ENCODE data around the gene CNOT6L. TPM values are rescaled to one million over a fixed set of nuclear protein-coding genes. Genes with fewer than 3 reads are reported as not detected.

CNOT6L gene
- polyA plus RNA-seq, 1 donor from 2014 or later = 14.4 TPM

- H3K79me2 ChIP-seq (replicated peaks; ENCODE audit: insufficient read depth, low read length) = peaks cover 11% of the 10 kb centered on the region
- H3F3A ChIP-seq (ENCODE audit: insufficient read depth, low read length, poor library complexity, severe bottlenecking) = no peaks in the 10 kb centered on the region
- H3K36me3 ChIP-seq (ENCODE audit: insufficient read depth, low read length) = no peaks in the 10 kb centered on the region
- H4K20me1 ChIP-seq (ENCODE audit: insufficient read depth) = no peaks in the 10 kb centered on the region
- H3K27ac ChIP-seq (ENCODE audit: low read length) = no peak overlapping the region
- H3K4me3 ChIP-seq (ENCODE audit: low read length) = no peak overlapping the region
- no peaks in the 10 kb centered on the region for H3K9me3 ChIP-seq (ENCODE audit: low read length)
- no peak overlapping the region for H3K4me2 ChIP-seq (ENCODE audit: low read length)
- H3K27me3 ChIP-seq (ENCODE audit: insufficient read depth, low read depth, low read length) = no peaks in the 10 kb centered on the region
- no peak overlapping the region for H3K9ac ChIP-seq (ENCODE audit: low read length)
- H3K9me2 ChIP-seq (ENCODE audit: insufficient read depth, low read length) = no peaks in the 10 kb centered on the region
- no peak for TF ChIP-seq REST (IDR thresholded peaks at IDR 0.05; ENCODE audit: borderline replicate concordance)
- no peak for TF ChIP-seq POLR2AphosphoS5 (IDR thresholded peaks at IDR 0.05)
- TF ChIP-seq EP300 (conservative IDR thresholded peaks at IDR 0.05; ENCODE audit: poor library complexity, severe bottlenecking) = no peak
- no peak for TF ChIP-seq RAD21 (conservative IDR thresholded peaks at IDR 0.05)
- TF ChIP-seq CTCF (IDR thresholded peaks at IDR 0.05; ENCODE audit: poor library complexity, severe bottlenecking) = no peak
- no peak for TF ChIP-seq SMC3 (conservative IDR thresholded peaks at IDR 0.05; ENCODE audit: poor library complexity)
- no peak for TF ChIP-seq MXI1 (conservative IDR thresholded peaks at IDR 0.05; ENCODE audit: poor library complexity, severe bottlenecking)
- TF ChIP-seq EZH2 (IDR thresholded peaks at IDR 0.05; ENCODE audit: borderline replicate concordance, insufficient read depth, low read length, poor library complexity, severe bottlenecking) = no peak
- no peak for TF ChIP-seq TAF1 (IDR thresholded peaks at IDR 0.05; ENCODE audit: low read depth)
- no peak overlapping the region for H2AFZ ChIP-seq (ENCODE audit: low read depth, low read length)
These were observed 46.1 kb downstream of the CNOT6L start for GRCh38 chr4:77773101-77773500.

- Histone ChIP-seq H2AFZ (ENCODE audit: low read depth, low read length) (no peak overlapping the region), H3K79me2 (replicated peaks; ENCODE audit: insufficient read depth, low read length) (no peaks in the 10 kb centered on the region), H3K4me2 (ENCODE audit: low read length) (no peak overlapping the region), H3K36me3 (ENCODE audit: insufficient read depth, low read length) (no peaks in the 10 kb centered on the region), H4K20me1 (ENCODE audit: insufficient read depth) (no peaks in the 10 kb centered on the region), H3F3A (ENCODE audit: insufficient read depth, low read length, poor library complexity, severe bottlenecking) (no peaks in the 10 kb centered on the region), H3K27ac (ENCODE audit: low read length) (no peak overlapping the region), H3K9me3 (ENCODE audit: low read length) (no peaks in the 10 kb centered on the region), H3K9me2 (ENCODE audit: insufficient read depth, low read length) (no peaks in the 10 kb centered on the region), H3K4me3 (ENCODE audit: low read length) (no peak overlapping the region), H3K27me3 (ENCODE audit: insufficient read depth, low read depth, low read length) (no peaks in the 10 kb centered on the region), H3K9ac (ENCODE audit: low read length) (no peak overlapping the region)
- TF ChIP-seq CTCF (IDR thresholded peaks at IDR 0.05; ENCODE audit: poor library complexity, severe bottlenecking) (no peak), TAF1 (IDR thresholded peaks at IDR 0.05; ENCODE audit: low read depth) (no peak), EZH2 (IDR thresholded peaks at IDR 0.05; ENCODE audit: borderline replicate concordance, insufficient read depth, low read length, poor library complexity, severe bottlenecking) (no peak)
These were observed 47.6 kb downstream of the CNOT6L start for GRCh38 chr4:77771566-77771965.

Data from neural cell (in vitro differentiated cells).